NCI-H1417 treated with DMSO at 0.1 percent for 48 hours (cell line): ENCODE data around the gene AK9.

Source experiments
- DNase-seq: peaks from one replicate; lab custom pipeline; 2025; lab: John Stamatoyannopoulos, UW

The AK9 gene

GRCh38 chr6:109456710-109457561 lies 234.1 kb downstream of the AK9 start:
- DNase-seq, result no peak

- no peak for DNase-seq
Measured at GRCh38 chr6:109456111-109456583, 234.9 kb downstream of the AK9 start.

GRCh38 chr6:109455437-109456110 lies 235.4 kb downstream of the AK9 start, which contains the start of gene MICAL1:
MICAL1 (minus strand) TSS chr6:109455772; CDS start chr6:109454196, 1,576 bp downstream.
- no peak for DNase-seq

GRCh38 chr6:109454496-109455436 lies 236.2 kb downstream of the AK9 start:
- DNase-seq, result no peak

DNA sequence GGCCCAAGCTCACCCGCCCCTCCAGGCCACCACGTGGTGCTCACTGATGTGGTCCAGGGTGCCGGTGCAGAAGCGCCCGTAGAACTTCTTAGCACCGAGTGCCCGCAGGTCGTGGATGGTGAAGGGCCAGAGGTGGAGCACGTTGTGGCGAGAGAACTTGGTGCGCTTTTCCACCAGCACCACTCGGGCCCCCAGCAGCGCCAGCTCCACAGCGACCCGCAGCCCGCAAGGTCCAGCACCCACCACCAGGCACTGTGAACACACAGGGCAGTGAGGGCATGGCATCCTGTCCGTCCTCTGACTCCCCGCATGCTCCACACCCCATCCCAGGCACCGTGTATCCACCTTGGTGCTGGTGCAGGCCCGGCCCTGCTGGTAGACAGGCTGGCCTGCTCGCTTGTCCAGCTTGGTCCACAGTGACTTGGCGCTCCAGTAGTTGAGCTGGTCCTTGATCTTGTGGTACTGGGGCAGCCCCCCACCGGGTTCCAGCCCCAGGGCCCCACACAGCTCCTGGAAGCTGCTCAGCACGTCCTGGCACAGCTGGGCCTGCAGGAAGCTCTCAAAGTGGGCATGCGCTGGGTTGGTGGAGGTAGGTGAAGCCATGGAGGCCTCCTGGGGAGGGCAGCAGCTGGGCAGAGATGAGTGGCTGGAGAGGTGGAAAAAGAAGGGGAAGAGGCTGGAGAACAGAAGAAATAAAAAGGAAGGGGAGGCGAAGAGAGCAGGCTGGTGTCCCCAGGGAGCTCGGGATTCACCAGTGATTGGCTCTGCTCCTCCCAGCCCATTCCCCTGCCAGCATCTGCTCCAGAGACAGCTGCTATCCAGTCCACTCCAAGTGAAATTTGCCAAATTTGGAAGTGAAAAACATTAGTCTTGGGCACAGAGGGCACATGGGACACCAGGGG lies 237.2 kb downstream of the AK9 start:
- no peak for DNase-seq

DNA sequence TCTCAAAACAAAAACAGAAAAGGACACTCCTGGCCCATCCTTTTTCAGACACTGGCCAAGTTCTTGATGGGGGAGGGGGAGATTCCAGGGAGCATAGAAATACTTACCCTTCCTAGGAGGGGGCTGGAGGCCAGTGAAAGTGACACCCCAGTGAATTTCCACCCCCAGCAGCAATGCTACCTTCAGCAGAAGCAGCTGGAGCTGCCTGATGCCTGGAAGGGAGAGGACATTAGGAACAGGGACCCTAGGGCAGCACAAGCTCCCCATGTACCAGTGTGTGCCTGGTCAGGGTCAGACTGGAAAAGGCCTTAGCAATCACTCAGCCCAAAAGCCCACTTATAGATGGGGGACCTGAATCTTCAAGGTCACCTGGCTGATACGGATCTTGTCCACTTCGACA lies 237.8 kb downstream of the AK9 start:
- DNase-seq, result no peak

DNA sequence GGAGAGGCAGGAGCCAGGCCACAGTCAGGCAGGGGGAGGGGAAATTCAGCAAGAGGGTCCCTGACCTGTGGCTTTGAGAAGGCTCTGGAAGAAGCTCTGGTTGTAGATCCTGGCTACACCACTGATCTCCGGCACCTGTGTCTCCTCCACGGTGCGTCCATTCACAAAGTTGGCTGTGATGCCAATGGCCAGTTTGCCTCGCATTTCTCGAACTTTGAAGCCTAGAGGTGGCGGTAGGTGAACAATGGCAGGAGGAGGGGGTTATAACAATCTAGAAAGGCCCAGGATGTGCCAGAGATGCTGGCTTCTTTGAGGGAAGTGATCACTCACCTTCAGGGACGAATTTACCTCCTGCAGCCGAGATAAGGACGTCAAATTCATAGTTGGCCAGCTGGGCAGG lies 238.8 kb downstream of the AK9 start:
- no peak for DNase-seq

DNA sequence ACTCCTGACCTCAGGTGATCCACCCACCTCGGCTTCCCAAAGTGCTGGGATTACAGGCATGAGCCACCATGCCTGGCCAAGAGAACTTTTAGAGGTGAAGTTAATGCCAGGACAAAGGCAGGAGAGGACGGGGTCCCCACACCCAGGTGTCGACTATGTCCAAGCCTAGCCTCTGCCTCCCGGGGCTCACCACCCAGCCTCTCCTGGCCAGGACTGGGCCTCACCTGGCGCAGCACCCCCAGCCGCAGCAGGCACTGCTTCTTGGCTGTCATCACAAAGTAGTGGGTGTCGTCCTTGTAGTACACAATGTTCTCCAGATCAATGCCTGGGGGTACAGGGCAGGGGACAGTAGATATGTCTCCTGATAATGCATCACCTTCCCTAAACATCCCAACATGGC lies 239.6 kb downstream of the AK9 start:
- no peak for DNase-seq

- no peak for DNase-seq
Measured at GRCh38 chr6:109450801-109451200, 240.2 kb downstream of the AK9 start.

- no peak for DNase-seq
Measured at GRCh38 chr6:109449795-109450673, 241.0 kb downstream of the AK9 start.

DNA sequence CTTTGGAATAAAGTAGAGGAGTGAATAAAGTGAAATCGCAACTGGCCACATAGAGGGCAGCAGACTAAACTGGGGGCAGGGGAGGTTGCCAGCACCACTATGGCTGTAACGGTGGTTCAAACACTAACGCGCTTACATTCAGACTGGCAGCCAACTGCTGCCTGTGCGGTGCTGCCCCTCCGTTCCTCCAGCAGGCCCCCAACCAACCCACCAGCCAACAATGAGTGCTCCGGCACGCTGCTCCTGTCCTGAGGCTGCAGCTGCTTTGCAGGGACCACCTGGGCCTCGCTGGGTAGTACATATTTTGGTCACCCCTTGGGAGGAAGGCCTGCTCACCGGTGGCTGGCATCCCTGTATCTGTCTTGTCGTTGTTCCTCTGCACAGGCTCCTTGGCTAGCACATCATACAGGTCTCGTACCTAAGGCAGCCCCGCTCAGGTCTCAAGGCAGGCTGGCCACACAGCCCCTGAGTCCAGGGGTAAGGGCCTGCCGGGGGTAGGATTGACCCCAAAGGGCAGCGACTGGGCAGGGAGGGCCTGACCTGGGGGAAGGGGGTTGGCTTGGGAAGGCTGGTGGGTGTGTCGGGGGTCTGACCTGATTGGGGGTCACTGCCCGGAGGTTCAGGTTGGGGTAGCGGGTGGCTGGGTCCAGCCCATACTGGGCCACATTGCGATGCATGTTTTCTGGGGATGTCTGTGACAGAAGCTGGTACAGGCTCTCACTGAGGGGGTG lies 241.8 kb downstream of the AK9 start:
- DNase-seq, result no peak

- no peak for DNase-seq
Measured at GRCh38 chr6:109448615-109449014, 242.4 kb downstream of the AK9 start.

- no peak for DNase-seq
Measured at GRCh38 chr6:109447878-109448555, 243.0 kb downstream of the AK9 start.

DNA sequence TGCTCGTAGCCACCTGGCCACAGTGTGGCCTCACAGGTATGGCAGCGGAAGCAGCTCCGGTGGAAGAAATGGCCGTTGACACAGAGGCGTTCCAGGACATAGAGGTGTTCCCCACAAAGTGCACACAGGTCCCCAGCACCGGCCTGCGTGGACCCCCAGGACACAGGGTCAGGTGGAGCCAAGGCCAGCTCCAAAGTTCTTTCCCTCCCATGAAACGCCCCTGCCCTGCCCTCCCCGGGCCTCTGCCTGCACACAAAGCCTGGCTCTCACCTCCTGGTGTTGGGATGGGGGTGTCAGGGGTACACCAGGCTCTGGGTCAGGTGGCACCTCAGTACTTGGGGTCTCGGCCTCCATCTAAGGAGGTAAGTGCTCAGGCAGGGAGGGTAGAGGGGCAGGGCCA lies 243.9 kb downstream of the AK9 start:
- DNase-seq, result no peak

- DNase-seq, result no peak
Measured at GRCh38 chr6:109446541-109446940, 244.5 kb downstream of the AK9 start.

GRCh38 chr6:109446072-109446471 lies 244.9 kb downstream of the AK9 start:
- DNase-seq, result no peak

DNA sequence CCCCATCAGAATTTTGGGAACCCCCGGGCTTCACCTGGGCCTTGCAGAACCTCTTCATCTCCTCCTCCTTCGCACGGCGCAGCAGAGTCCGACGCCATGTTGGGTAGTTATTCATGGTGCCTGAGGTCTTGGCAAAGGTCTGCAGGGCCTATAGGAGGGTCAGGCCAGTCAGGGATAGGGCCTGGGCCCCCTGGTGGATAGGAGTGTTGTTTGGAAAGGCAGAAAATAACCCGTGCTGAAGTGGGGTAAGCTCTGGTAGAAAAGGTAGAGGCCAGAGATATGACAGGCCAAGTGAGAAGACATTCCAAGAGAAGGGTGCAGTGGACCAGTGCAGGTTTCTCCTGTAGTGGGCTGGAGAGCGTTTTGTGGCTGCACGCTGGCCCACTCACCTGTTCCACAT lies 245.6 kb downstream of the AK9 start:
- DNase-seq, result no peak

- no peak for DNase-seq
Measured at GRCh38 chr6:109443425-109443950, 247.5 kb downstream of the AK9 start.
